ENCODE results near the gene AURKA. TPM values are rescaled to one million over a fixed set of nuclear protein-coding genes. Genes with fewer than 3 reads are reported as not detected.

The AURKA gene
- total and polyA plus RNA-seq, 2 experiments from 2014 or later = 75.8 to 82.0 TPM

DNA sequence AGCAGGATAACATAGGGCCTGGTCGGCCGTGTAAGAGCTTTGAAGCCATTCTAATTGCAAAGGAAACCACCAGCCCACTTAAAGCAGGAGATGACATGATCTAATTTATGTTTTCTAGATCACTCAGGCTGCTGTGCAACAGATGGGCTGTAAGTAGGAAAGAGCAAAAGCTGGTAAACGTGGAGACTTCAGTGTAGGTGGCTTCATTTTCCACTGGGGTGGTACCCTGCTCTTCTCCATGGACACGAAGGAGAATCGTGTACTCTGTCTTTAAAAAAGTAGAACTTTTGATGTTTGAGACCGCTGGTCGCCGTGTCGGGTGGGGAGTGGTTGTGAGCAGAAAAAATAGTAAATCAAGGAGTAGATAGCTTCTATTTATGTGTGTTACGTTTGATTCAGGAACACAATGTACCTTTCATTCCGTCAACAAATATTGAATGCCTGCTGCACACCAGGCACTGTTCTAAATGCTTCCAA is 26.4 kb upstream of the AURKA start:
- Histone ChIP-seq H3K36me3 (ENCODE audit: insufficient read depth) (no peaks in the 10 kb centered on the region), H3F3A (replicated peaks; ENCODE audit: low read depth) (no peaks in the 10 kb centered on the region), H3K27me3 (ENCODE audit: insufficient read depth) (peaks cover 3% of the 10 kb centered on the region; the same call in 1 of the 2 replicates), H3K9me2 (ENCODE audit: insufficient read depth) (no peaks in the 10 kb centered on the region), H3K4me3 (no peak overlapping the region), H3K4me1 (ENCODE audit: insufficient read depth) (no peaks in the 10 kb centered on the region), H2AFZ (no peak overlapping the region), H4K20me1 (replicated peaks; ENCODE audit: insufficient read depth) (no peaks in the 10 kb centered on the region), H3K79me2 (replicated peaks; ENCODE audit: insufficient read depth) (no peaks in the 10 kb centered on the region), H3K4me2 (no peak overlapping the region), H3K27ac (ENCODE audit: low read depth) (no peak overlapping the region)
- H3K4me1 Mint-ChIP-seq = peaks cover 15% of the 10 kb centered on the region
- H3K9me3 Mint-ChIP-seq = no peaks in the 10 kb centered on the region
- H3K36me3 Mint-ChIP-seq (ENCODE audit: low read depth) = no peaks in the 10 kb centered on the region
- DNase-seq (ENCODE audit: low spot score) = no peak
- no peak for ATAC-seq
- no peak for TF ChIP-seq ZNF331 (CRISPR knock-in tag; IDR thresholded peaks at IDR 0.05; ENCODE audit: low read depth)
- TF ChIP-seq, protein P1, sequence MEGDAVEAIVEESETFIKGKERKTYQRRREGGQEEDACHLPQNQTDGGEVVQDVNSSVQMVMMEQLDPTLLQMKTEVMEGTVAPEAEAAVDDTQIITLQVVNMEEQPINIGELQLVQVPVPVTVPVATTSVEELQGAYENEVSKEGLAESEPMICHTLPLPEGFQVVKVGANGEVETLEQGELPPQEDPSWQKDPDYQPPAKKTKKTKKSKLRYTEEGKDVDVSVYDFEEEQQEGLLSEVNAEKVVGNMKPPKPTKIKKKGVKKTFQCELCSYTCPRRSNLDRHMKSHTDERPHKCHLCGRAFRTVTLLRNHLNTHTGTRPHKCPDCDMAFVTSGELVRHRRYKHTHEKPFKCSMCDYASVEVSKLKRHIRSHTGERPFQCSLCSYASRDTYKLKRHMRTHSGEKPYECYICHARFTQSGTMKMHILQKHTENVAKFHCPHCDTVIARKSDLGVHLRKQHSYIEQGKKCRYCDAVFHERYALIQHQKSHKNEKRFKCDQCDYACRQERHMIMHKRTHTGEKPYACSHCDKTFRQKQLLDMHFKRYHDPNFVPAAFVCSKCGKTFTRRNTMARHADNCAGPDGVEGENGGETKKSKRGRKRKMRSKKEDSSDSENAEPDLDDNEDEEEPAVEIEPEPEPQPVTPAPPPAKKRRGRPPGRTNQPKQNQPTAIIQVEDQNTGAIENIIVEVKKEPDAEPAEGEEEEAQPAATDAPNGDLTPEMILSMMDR (conservative IDR thresholded peaks at IDR 0.05; ENCODE audit: low read depth in 2 of 2) = no peak
- no peak for TF ChIP-seq ZNF462 (CRISPR knock-in tag; IDR thresholded peaks at IDR 0.05)
- no peak for TF ChIP-seq REST (IDR thresholded peaks at IDR 0.05; ENCODE audit: unreplicated experiment)
- no peak for TF ChIP-seq POLR2AphosphoS5 (IDR thresholded peaks at IDR 0.05; ENCODE audit: low read depth)
- no peak for TF ChIP-seq NANOG (IDR thresholded peaks at IDR 0.05; ENCODE audit: borderline replicate concordance)
- TF ChIP-seq EZH2phosphoT487 (IDR thresholded peaks at IDR 0.05; ENCODE audit: unreplicated experiment) = no peak
- no peak for TF ChIP-seq EZH2 (IDR thresholded peaks at IDR 0.05; ENCODE audit: low read depth, unreplicated experiment)
- no peak for TF ChIP-seq JUNB (IDR thresholded peaks at IDR 0.05; ENCODE audit: unreplicated experiment)
- no peak for TF ChIP-seq STAT1 (IDR thresholded peaks at IDR 0.05; ENCODE audit: unreplicated experiment)
- no peak overlapping the region for H3K27ac Mint-ChIP-seq
- peaks cover 19% of the 10 kb centered on the region for H3K27me3 Mint-ChIP-seq (ENCODE audit: insufficient read depth, low read depth, poor library complexity)
- H3K4me3 Mint-ChIP-seq = no peak overlapping the region
